SK-N-MC (cell line): ENCODE measurements around the gene ARHGAP23.

ENCODE experiments used
- DNase-seq: peaks from one replicate; pipeline ENCODE4 v3.0.0-alpha.2; 2011; ENCODE audit warnings: low read depth, low spot score
- H3K27ac ChIP-seq: fragments of 200-600 bp; sonication (generic); 2 replicates; pipeline ENCODE4 v1.5.1; 2016; ENCODE audit warnings: mixed run types
- H3K36me3 ChIP-seq: fragments of 200-600 bp; sonication (generic); 2 replicates; pipeline ENCODE4 v1.6.1; 2017; ENCODE audit warnings: antibody characterized with exemption, low read length, mixed read lengths; ENCODE audit not compliant: insufficient read depth
- H3K4me3 ChIP-seq: fragments of 200-600 bp; sonication (generic); 2 replicates; pipeline ENCODE4 v1.5.1; 2016
- H3K9ac ChIP-seq: fragments of 200-600 bp; sonication (generic); 2 replicates; pipeline ENCODE4 v1.8.0; 2017; ENCODE audit warnings: mixed run types, mixed read lengths; ENCODE audit not compliant: insufficient read length
- H3K9me3 ChIP-seq: fragments of 200-600 bp; sonication (generic); 2 replicates; pipeline ENCODE4 v1.6.1; 2017; ENCODE audit warnings: low read depth, mild to moderate bottlenecking, antibody characterized with exemption, low read length, moderate library complexity, mixed read lengths
- EZH2 ChIP-seq: fragments of 200-600 bp; sonication (generic); IDR thresholded peaks from one replicate; pipeline ENCODE4 v1.6.1; 2017; ENCODE audit warnings: antibody characterized with exemption
- FOXP2 ChIP-seq: optimal IDR thresholded peaks from 2 replicates; pipeline ENCODE3; 2011; ENCODE audit warnings: mild to moderate bottlenecking, moderate library complexity; ENCODE audit not compliant: insufficient read depth; ENCODE audit errors: extremely low read length, control extremely low read depth
- POLR2AphosphoS5 ChIP-seq: IDR thresholded peaks from 2 replicates; pipeline ENCODE4 v1.6.1; 2012; ENCODE audit warnings: mild to moderate bottlenecking, low read depth, low read length, borderline replicate concordance

ARHGAP23 gene, protein sequence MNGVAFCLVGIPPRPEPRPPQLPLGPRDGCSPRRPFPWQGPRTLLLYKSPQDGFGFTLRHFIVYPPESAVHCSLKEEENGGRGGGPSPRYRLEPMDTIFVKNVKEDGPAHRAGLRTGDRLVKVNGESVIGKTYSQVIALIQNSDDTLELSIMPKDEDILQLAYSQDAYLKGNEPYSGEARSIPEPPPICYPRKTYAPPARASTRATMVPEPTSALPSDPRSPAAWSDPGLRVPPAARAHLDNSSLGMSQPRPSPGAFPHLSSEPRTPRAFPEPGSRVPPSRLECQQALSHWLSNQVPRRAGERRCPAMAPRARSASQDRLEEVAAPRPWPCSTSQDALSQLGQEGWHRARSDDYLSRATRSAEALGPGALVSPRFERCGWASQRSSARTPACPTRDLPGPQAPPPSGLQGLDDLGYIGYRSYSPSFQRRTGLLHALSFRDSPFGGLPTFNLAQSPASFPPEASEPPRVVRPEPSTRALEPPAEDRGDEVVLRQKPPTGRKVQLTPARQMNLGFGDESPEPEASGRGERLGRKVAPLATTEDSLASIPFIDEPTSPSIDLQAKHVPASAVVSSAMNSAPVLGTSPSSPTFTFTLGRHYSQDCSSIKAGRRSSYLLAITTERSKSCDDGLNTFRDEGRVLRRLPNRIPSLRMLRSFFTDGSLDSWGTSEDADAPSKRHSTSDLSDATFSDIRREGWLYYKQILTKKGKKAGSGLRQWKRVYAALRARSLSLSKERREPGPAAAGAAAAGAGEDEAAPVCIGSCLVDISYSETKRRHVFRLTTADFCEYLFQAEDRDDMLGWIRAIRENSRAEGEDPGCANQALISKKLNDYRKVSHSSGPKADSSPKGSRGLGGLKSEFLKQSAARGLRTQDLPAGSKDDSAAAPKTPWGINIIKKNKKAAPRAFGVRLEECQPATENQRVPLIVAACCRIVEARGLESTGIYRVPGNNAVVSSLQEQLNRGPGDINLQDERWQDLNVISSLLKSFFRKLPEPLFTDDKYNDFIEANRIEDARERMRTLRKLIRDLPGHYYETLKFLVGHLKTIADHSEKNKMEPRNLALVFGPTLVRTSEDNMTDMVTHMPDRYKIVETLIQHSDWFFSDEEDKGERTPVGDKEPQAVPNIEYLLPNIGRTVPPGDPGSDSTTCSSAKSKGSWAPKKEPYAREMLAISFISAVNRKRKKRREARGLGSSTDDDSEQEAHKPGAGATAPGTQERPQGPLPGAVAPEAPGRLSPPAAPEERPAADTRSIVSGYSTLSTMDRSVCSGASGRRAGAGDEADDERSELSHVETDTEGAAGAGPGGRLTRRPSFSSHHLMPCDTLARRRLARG (N-terminal part only)

DNA sequence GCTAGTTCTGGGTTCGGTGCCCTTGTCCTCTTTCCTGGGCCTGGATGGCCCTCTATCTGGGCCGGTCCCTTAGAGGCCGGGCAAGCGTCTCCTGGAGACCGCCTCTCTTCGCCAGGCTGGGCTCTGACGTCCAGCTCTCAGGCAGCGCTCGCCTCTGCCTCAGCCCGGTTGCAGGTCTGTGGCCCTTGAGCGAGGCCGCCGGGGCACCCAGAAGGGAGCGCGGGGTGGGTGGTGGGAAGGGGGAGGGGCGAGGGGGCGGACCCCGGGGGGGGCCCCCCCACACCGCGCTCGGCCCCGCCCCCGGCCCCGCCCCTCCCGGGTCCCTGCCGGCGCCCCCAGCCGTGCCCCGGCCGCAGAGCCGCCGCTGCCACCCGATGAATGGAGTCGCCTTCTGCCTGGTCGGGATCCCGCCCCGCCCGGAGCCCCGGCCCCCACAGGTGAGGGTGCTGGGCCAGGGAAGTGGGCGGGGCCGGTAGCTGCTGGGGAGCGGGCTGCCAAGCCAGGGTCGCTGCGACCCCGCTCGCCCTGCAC lies at the start of gene ARHGAP23:
Gene ARHGAP23, plus strand, starts transcription at position 353 of the 531 bp plus-strand sequence. Its CDS starts 22 bp downstream, at position 375.
- Histone ChIP-seq H3K4me3 (peak within 1 kb of the TSS; percentile 79), H3K36me3 (no peaks in the 10 kb centered on the region), H3K27ac (no peak within 1 kb of the TSS), H3K9me3 (no peaks in the 10 kb centered on the region), H3K9ac (peak within 1 kb of the TSS; percentile 70)
- no peak for TF ChIP-seq FOXP2
- no peak for TF ChIP-seq POLR2AphosphoS5
- no peak for TF ChIP-seq EZH2
- DNase-seq, result no peak

DNA sequence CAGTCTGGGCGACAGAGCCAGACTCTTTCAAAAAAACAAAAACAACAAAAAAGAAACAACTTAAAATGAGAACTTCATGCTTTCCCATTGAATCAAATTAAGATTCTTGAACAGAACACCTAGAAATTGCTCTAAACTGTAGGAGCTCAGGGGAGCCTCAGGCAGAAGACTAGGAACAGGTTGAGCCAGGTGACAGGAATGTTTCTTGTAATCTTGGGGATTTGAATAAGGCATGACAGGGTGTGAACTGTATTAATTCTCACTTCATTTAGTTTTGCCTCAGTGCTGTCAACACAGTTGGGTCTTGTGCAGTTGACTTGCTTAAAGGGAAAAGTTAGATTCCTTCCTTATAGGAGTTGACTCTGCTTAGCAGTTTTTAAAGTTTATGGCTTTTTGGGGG lies 48.8 kb upstream of the ARHGAP23 start:
- DNase-seq, result no peak
- Histone ChIP-seq H3K36me3 (peaks cover 22% of the 10 kb centered on the region), H3K9ac (no peak overlapping the region), H3K4me3 (no peak overlapping the region), H3K27ac (no peak overlapping the region), H3K9me3 (no peaks in the 10 kb centered on the region)
- TF ChIP-seq EZH2 (no peak), FOXP2 (no peak), POLR2AphosphoS5 (no peak)

DNA sequence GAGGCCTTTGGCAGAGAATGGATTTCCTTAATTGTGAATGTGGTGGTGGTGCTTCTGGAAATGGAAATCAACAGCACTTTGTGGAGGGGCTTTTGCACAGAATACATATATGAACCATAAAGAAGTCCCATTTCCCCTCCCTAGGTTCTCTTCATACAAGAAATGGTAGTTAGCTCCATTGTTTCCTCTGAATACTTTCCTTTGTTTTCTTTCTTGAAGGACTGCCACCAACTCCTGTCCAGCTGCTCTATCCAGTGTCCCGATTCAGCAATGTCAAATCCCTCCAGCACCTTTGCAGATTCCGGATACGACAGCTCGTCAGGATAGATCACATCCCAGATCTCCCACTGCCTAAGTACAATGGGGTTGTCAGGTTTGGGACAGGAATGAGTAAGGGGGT lies 33.2 kb upstream of the ARHGAP23 start:
- no peak overlapping the region for H3K4me3 ChIP-seq
- no peaks in the 10 kb centered on the region for H3K9me3 ChIP-seq
- TF ChIP-seq POLR2AphosphoS5 (no peak), FOXP2 (no peak), EZH2 (no peak)
- no peak for DNase-seq
- no peak overlapping the region for H3K9ac ChIP-seq
- peaks cover 33% of the 10 kb centered on the region for H3K36me3 ChIP-seq
- H3K27ac ChIP-seq, result no peak overlapping the region

DNA sequence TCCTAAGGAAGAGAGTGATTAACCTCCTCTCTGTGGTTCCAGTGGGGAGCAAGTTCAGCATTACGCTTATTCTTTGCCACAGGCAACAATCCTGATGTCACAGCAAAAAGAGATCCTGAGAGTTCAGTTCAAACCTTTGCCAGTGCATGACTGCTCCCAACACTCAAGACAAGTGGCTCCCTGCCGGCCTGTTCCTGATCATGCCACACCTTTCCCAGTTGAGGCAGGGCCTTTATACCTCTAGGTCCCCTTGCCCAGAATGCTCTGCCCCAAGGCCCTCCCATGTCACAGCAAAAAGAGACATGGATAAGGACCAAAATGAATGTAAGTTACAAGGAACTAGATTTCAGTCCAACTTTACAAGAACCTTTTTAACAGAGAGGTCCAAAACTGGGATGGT lies 31.0 kb upstream of the ARHGAP23 start:
- TF ChIP-seq FOXP2, result no peak
- no peak for TF ChIP-seq POLR2AphosphoS5
- no peak for TF ChIP-seq EZH2
- H3K9ac ChIP-seq, result no peak overlapping the region
- DNase-seq, result no peak
- H3K27ac ChIP-seq, result no peak overlapping the region
- peaks cover 41% of the 10 kb centered on the region for H3K36me3 ChIP-seq
- no peak overlapping the region for H3K4me3 ChIP-seq
- no peaks in the 10 kb centered on the region for H3K9me3 ChIP-seq

DNA sequence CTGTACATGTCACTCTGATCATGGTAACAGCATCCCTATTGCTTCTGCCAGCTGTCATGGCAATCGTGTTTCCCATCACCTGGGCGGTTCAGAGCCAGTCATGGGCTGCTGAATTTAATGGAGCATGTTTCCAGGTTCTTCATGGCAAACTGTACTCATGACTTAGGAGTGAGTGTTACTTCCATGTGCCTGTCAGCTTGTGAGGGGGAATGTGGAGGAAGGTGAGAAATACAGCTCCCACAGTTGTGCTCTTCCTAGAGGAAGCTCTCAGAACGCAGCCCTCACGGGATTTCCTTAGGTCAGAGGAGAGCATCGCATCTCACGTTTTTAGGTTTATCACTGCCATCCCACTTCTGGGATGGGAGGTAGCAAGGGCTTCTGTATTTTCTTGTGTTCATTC lies 28.0 kb upstream of the ARHGAP23 start:
- Histone ChIP-seq H3K9ac (no peak overlapping the region), H3K36me3 (peaks cover 34% of the 10 kb centered on the region), H3K9me3 (no peaks in the 10 kb centered on the region), H3K4me3 (no peak overlapping the region), H3K27ac (no peak overlapping the region)
- no peak for DNase-seq
- TF ChIP-seq POLR2AphosphoS5, result no peak
- TF ChIP-seq FOXP2, result no peak

DNA sequence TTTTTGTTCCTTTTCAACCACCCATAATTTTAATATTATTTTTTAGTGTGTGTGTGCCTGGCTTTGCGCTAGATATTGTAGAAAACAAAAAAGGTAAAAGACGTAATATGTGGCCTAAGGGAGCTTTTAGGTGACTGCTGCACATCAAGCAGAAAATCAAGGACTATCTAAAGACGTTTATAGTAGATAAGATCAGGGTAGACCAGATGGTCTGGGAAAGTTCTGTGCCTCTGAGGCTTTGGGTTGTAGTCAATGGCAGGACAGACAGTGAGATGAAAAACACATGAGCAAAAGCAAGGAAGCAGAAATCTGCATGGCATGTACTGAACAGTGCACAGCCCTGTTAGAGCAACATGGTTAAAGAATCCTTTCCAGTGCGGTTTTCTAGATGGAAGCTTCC lies 26.8 kb upstream of the ARHGAP23 start:
- H3K9ac ChIP-seq, result no peak overlapping the region
- DNase-seq, result no peak

DNA sequence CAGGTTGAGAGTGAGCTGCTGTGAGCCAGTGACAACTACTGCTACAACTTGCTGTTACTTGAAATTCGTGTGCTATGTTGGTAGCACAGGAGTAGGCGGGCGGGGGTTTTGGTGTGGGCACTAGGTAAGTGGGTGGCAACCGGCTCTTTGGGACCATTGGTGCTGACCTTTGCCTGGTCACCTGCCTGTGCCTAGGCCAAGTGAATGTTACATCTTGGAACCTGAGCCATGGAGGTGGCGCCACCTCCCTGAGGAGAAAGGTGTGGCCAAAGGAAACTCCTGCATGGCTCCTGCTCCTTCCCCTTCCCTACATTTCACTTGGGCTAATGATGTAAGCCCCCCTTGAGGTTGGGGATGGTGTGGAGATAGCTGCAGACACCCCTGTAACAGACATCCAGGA lies 25.4 kb upstream of the ARHGAP23 start:
- H3K4me3 ChIP-seq, result no peak overlapping the region
- no peak for TF ChIP-seq EZH2
- TF ChIP-seq FOXP2, result no peak
- no peak for TF ChIP-seq POLR2AphosphoS5
- H3K9me3 ChIP-seq, result no peaks in the 10 kb centered on the region
- peaks cover 12% of the 10 kb centered on the region for H3K36me3 ChIP-seq
- DNase-seq, result no peak
- no peak overlapping the region for H3K9ac ChIP-seq
- H3K27ac ChIP-seq, result no peak overlapping the region

More for the DNA sequence above, 26.8 kb upstream of the ARHGAP23 start:
- peaks cover 22% of the 10 kb centered on the region for H3K36me3 ChIP-seq
- H3K4me3 ChIP-seq, result no peak overlapping the region
- no peaks in the 10 kb centered on the region for H3K9me3 ChIP-seq
- 0 out of 2 replicates have a peak overlapping the region, but pooled peaks have one; percentile 9 for H3K27ac ChIP-seq
- TF ChIP-seq EZH2, result no peak
- no peak for TF ChIP-seq FOXP2
- TF ChIP-seq POLR2AphosphoS5, result no peak

DNA sequence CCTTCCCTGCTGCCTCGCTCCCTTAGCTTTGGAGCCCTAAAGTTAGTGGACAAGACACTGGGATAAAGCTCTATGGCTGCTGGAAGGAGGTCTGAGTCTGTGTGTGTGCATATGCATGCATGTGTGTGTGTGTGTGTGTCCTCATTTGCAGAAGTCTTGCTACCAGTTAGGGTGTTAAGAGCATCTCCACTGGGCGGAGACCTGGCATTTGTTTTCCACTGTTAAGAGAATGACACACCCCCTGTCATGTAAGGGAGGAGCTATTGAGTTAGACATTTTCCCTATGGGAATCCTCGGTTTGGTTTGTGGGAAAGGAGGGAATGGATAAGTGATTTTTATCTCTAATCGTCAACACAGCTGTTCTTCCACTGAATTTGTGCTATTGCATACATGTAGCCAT lies 24.8 kb upstream of the ARHGAP23 start:
- Histone ChIP-seq H3K9ac (no peak overlapping the region), H3K27ac (no peak overlapping the region), H3K4me3 (no peak overlapping the region), H3K36me3 (peaks cover 12% of the 10 kb centered on the region), H3K9me3 (no peaks in the 10 kb centered on the region)
- DNase-seq, result no peak
- TF ChIP-seq EZH2 (no peak), POLR2AphosphoS5 (no peak), FOXP2 (no peak)
